ENCODE data around the gene RBMXL2. TPM values are rescaled to one million over a fixed set of nuclear protein-coding genes. Genes with fewer than 3 reads are reported as not detected.

Gene RBMXL2
- total RNA-seq, 1 donor from 2014 or later: not detected

DNA sequence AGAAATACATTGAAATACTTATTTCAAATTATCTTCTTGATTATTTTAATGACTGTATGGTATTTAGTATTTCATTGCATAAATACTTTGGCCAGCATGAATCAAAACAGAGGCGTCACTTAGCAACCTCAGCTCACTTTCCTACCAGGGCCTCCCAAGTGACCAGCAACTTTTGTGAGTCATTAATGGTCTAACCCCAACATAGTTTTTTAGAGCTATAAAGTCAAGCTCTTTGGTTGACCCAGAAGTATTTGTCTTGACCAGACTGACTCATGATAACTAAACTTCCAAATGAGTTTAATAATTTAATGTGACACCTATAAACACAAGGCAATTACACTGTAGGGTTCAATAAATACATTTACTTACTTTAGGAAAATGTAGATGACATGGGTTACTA lies 27.9 kb upstream of the RBMXL2 start:
- TF ChIP-seq, protein P1, sequence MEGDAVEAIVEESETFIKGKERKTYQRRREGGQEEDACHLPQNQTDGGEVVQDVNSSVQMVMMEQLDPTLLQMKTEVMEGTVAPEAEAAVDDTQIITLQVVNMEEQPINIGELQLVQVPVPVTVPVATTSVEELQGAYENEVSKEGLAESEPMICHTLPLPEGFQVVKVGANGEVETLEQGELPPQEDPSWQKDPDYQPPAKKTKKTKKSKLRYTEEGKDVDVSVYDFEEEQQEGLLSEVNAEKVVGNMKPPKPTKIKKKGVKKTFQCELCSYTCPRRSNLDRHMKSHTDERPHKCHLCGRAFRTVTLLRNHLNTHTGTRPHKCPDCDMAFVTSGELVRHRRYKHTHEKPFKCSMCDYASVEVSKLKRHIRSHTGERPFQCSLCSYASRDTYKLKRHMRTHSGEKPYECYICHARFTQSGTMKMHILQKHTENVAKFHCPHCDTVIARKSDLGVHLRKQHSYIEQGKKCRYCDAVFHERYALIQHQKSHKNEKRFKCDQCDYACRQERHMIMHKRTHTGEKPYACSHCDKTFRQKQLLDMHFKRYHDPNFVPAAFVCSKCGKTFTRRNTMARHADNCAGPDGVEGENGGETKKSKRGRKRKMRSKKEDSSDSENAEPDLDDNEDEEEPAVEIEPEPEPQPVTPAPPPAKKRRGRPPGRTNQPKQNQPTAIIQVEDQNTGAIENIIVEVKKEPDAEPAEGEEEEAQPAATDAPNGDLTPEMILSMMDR (IDR thresholded peaks at IDR 0.05): no peak
- no peak overlapping the region for H3K4me3 Mint-ChIP-seq (ENCODE audit: unreplicated experiment)
- no peak for DNase-seq (ENCODE audit: extremely low spot score, unreplicated experiment)
- H3K4me1 Mint-ChIP-seq (ENCODE audit: unreplicated experiment): no peaks in the 10 kb centered on the region
- no peak overlapping the region for H3K27ac Mint-ChIP-seq (ENCODE audit: unreplicated experiment)
- H3K36me3 Mint-ChIP-seq (ENCODE audit: unreplicated experiment): no peaks in the 10 kb centered on the region
- no peaks in the 10 kb centered on the region for H3K9me3 Mint-ChIP-seq (ENCODE audit: unreplicated experiment)
- peaks cover 14% of the 10 kb centered on the region for H3K27me3 Mint-ChIP-seq (ENCODE audit: unreplicated experiment)

DNA sequence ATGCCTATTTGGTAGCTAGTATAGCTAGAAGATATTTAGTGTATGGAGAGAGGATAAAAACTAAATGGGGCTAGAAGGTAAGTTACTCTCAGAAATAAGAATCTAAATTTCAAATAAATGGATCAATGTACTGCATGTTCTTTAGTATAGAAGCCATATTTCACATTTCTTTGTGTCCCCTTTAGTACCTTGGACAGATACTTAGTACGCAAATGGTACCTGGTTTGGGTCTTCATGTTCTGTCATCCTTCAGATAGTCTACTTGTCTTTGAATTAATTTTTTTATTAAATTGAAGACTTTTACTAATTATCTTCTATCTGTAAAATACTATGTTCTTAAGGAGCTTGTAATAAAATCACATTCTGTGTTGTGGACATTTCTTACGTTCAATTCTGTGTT lies 26.3 kb upstream of the RBMXL2 start:
- no peaks in the 10 kb centered on the region for H3K36me3 Mint-ChIP-seq (ENCODE audit: unreplicated experiment)
- no peak for DNase-seq (ENCODE audit: extremely low spot score, unreplicated experiment)
- no peak overlapping the region for H3K4me3 Mint-ChIP-seq (ENCODE audit: unreplicated experiment)
- H3K27me3 Mint-ChIP-seq (ENCODE audit: unreplicated experiment): peaks cover 18% of the 10 kb centered on the region
- H3K4me1 Mint-ChIP-seq (ENCODE audit: unreplicated experiment): no peaks in the 10 kb centered on the region
- no peaks in the 10 kb centered on the region for H3K9me3 Mint-ChIP-seq (ENCODE audit: unreplicated experiment)
- H3K27ac Mint-ChIP-seq (ENCODE audit: unreplicated experiment): no peak overlapping the region
- TF ChIP-seq, protein P1 (IDR thresholded peaks at IDR 0.05): no peak

DNA sequence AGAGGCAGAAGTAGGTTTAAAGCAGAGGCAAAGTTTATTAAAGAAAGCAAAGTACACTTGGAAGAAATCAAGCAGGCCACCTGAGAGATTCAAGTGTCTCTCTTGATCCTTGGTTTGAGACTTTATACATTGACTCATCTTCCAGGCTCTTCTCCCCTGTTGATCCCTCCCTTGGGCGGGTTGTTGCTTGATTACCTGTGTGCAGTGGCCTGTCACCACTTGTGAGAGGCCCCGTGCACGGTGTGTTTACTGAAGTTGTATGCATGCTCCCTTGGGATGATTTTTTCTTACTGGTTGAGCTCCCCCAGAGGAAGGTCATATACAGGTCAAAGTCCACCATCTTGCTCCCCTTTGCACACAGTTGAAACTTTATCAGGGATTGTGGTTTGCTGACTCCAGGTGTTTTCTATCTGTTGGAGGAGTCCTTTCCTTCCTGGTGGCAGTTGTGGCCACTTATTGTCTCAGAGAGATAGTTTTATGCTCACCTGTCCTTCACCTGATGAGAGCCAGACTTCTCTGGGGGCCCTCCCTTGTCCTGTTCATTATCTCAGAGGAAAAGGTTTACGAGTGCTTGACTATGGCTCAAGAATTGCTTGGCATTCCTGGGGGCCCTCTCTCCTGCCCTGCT lies 16.3 kb upstream of the RBMXL2 start:
- TF ChIP-seq, protein P1 (IDR thresholded peaks at IDR 0.05): no peak
- no peaks in the 10 kb centered on the region for H3K9me3 Mint-ChIP-seq (ENCODE audit: unreplicated experiment)
- H3K27ac Mint-ChIP-seq (ENCODE audit: unreplicated experiment): no peak overlapping the region
- no peaks in the 10 kb centered on the region for H3K4me1 Mint-ChIP-seq (ENCODE audit: unreplicated experiment)
- H3K36me3 Mint-ChIP-seq (ENCODE audit: unreplicated experiment): no peaks in the 10 kb centered on the region
- H3K27me3 Mint-ChIP-seq (ENCODE audit: unreplicated experiment): peaks cover 5% of the 10 kb centered on the region
- no peak for DNase-seq (ENCODE audit: extremely low spot score, unreplicated experiment)
- H3K4me3 Mint-ChIP-seq (ENCODE audit: unreplicated experiment): no peak overlapping the region

DNA sequence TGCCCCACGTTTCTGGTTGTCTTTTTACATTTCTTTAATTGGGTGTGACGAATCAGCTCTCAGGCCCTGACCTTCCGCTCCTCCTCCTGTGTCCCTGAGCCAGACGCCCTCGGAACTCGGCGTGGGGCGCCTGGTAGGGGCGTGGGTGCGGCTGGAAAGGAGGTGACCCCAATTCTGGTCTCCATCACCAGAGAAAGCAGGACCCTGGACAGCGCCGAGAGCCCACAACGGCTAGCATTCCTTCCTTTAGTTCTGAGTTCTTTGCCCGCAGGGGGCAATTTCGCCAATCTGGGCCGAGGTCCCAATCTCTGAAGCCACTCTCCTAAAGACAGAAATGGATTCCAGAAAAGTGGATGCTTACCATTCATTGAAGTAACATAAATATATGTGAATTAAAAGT lies 11.7 kb upstream of the RBMXL2 start:
- Mint-ChIP-seq H3K36me3 (ENCODE audit: unreplicated experiment) (no peaks in the 10 kb centered on the region), H3K4me3 (ENCODE audit: unreplicated experiment) (no peak overlapping the region), H3K4me1 (ENCODE audit: unreplicated experiment) (no peaks in the 10 kb centered on the region), H3K27me3 (ENCODE audit: unreplicated experiment) (no peaks in the 10 kb centered on the region), H3K27ac (ENCODE audit: unreplicated experiment) (no peak overlapping the region), H3K9me3 (ENCODE audit: unreplicated experiment) (no peaks in the 10 kb centered on the region)
- DNase-seq (ENCODE audit: extremely low spot score, unreplicated experiment): no peak
- TF ChIP-seq, protein P1 (IDR thresholded peaks at IDR 0.05): no peak

DNA sequence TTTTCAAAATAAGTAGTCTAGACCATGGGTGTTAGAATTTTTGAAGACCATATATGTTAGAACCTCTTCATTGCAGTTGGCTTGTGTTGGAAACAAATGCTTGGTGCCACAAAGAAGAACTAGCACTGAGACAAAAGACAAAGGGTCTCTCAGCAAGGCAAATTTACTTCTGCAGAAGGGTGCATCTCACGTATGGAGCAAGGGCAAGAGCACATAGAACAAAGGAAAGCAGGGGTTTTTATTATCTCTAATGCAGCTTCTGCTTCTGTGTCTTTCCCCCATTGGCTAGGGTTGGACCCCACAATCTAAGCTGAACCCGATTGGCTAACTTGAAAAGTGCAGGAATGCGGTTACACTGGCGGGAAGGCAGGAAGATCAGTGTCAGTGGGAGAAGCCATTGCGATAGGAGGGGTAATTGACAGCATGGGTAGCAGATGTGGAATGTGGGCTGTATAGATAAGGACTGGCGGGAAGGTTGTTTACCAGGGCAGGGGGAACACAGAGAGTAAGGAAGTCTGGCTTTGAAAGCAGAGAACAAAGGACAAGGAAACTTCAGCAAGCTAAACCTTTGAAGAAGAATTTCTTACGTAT lies 9.2 kb upstream of the RBMXL2 start:
- Mint-ChIP-seq H3K36me3 (ENCODE audit: unreplicated experiment) (no peaks in the 10 kb centered on the region), H3K9me3 (ENCODE audit: unreplicated experiment) (no peaks in the 10 kb centered on the region), H3K27me3 (ENCODE audit: unreplicated experiment) (peaks cover 1% of the 10 kb centered on the region), H3K4me1 (ENCODE audit: unreplicated experiment) (no peaks in the 10 kb centered on the region), H3K4me3 (ENCODE audit: unreplicated experiment) (no peak overlapping the region), H3K27ac (ENCODE audit: unreplicated experiment) (no peak overlapping the region)
- no peak for DNase-seq (ENCODE audit: extremely low spot score, unreplicated experiment)
- TF ChIP-seq, protein P1 (IDR thresholded peaks at IDR 0.05): no peak
